GM18909 (cell line): ENCODE measurements around the gene SMARCA2.

Experiments used
- ATAC-seq: cut with Tn5 transposase; IDR thresholded peaks from one replicate; pipeline ENCODE4 v1.9.1; 2021; ENCODE audit warnings: mild to moderate bottlenecking; ENCODE audit not compliant: unreplicated experiment, poor library complexity

The SMARCA2 gene

GRCh38 chr9:2234371-2234893 is 219.3 kb downstream of the SMARCA2 start:
- ATAC-seq: no peak

GRCh38 chr9:2235623-2236022 is 220.5 kb downstream of the SMARCA2 start:
- ATAC-seq: no peak

DNA sequence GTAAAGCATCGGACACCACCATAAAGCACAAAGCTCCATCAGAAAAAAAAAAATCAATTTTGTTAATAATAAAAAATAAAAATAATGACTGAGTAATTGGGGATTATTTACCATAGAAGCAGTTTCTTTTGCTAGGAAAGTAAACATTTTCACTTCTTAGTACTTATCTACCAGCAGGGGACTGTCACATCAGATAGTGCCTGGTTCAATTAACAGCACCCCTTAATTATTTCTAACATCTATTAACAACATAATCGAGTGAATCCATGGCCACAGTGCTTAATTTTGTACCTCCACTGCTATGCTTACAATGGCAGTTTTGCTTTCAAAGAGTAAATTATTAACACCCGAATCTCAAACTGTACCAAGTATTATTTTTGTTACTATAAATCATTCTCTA is 221.7 kb downstream of the SMARCA2 start:
- ATAC-seq: no peak

DNA sequence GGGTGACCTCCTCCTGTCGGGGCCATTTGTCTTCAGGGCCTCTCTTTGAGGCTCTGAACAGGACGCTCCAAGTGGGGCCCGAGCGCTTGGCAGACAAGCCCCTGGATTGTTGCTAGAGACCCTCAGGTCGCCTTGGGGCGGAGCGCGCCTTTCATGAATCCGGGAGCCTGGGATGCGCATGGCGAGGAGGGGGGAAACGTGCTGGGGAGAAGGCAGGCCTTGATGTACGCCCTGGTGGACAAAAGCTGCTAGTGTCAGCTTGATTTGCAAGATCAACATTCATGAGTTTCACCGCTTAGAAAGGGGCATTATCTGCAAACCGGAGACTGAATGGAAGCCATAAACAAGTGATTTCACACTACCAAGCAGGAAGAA is 226.3 kb downstream of the SMARCA2 start:
- ATAC-seq: peak; percentile 1

- peak; percentile 92 for ATAC-seq
Observed at GRCh38 chr9:2241836-2242741, 226.9 kb downstream of the SMARCA2 start.

- ATAC-seq: no peak
Observed at GRCh38 chr9:2242831-2243330, 227.7 kb downstream of the SMARCA2 start.
